Endometrial microvascular endothelial cells (primary cell): Measurements from ENCODE around the gene MARS1. TPM values are rescaled to one million over a fixed set of nuclear protein-coding genes. Genes with fewer than 3 reads are reported as not detected.
"Not testable (repeated sequence)": the region's sequence is repeated elsewhere in the genome, so short reads cannot be mapped to it uniquely, and the experiment has no call there.

Experiments used
- in situ Hi-C: cut with HindIII; loops from 2 replicates; pipeline ENCODE4 v1.10.0; 2017; ENCODE audit warnings: low sequenced_read_pairs, low pct_unique_long_range_greater_than_20kb; ENCODE audit errors: inconsistent ontology term
- total RNA-seq: library from RNA; depleted of rRNA; stranded (reverse); fragments of >200 nt; gene quantifications from one replicate; pipeline ENCODE4 v1.2.3, GENCODE V29; 2015; ENCODE audit errors: inconsistent ontology term

The MARS1 gene
- total RNA-seq, 1 donor from 2014 or later, result 119 TPM

GRCh38 chr12:57552835-57553313, 65.0 kb downstream of the MARS1 start:
- in situ Hi-C loops, result no loop called here

GRCh38 chr12:57553343-57554202, 65.7 kb downstream of the MARS1 start:
- in situ Hi-C loops, result no loop called here

GRCh38 chr12:57554453-57554852, 66.6 kb downstream of the MARS1 start:
- in situ Hi-C loops, result no loop called here

- in situ Hi-C loops, result no loop called here
Observed at GRCh38 chr12:57554897-57555296, 67.0 kb downstream of the MARS1 start.

GRCh38 chr12:57558864-57559263, 71.0 kb downstream of the MARS1 start:
- in situ Hi-C loops, result no loop called here

- in situ Hi-C loops, result no loop called here
Observed at GRCh38 chr12:57560516-57560915, 72.6 kb downstream of the MARS1 start.

GRCh38 chr12:57561117-57561516, 73.2 kb downstream of the MARS1 start:
- in situ Hi-C loops, result not testable (repeated sequence)

- in situ Hi-C loops, result no loop called here
Observed at GRCh38 chr12:57563358-57563757, 75.5 kb downstream of the MARS1 start.

GRCh38 chr12:57564178-57564740, 76.4 kb downstream of the MARS1 start:
- in situ Hi-C loops, result no loop called here

Other genes with a start within 250 kb of the MARS1 start
- 0.37 TPM for gene STAC3, start 236.9 kb upstream of the MARS1 start, total RNA-seq
- 16.8 TPM for gene R3HDM2, start 57.0 kb upstream of the MARS1 start, total RNA-seq
- not detected for gene INHBC, start 53.3 kb upstream of the MARS1 start, total RNA-seq
- gene INHBE, start 32.8 kb upstream of the MARS1 start, total RNA-seq, result not detected
- not detected for gene GLI1, start 28.3 kb upstream of the MARS1 start, total RNA-seq
- gene ARHGAP9, start 8.2 kb upstream of the MARS1 start, total RNA-seq, result not detected
- 6.6 TPM for gene DDIT3, start 32.4 kb downstream of the MARS1 start, total RNA-seq
- 8.7 TPM for gene MBD6, start 34.8 kb downstream of the MARS1 start, total RNA-seq
- gene DCTN2, start 59.1 kb downstream of the MARS1 start, total RNA-seq, result 221 TPM
- not detected for gene KIF5A, start 62.0 kb downstream of the MARS1 start, total RNA-seq
- gene PIP4K2C, start 103.1 kb downstream of the MARS1 start, total RNA-seq, result 12.5 TPM
- gene DTX3, start 116.8 kb downstream of the MARS1 start, total RNA-seq, result 6.2 TPM
- gene ARHGEF25, start 123.4 kb downstream of the MARS1 start, total RNA-seq, result 0.09 TPM
- gene B4GALNT1, start 145.1 kb downstream of the MARS1 start, total RNA-seq, result 0.19 TPM
- gene OS9, start 206.1 kb downstream of the MARS1 start, total RNA-seq, result 295 TPM